Activated CD4-positive, alpha-beta memory T cell treated with anti-CD3 and anti-CD28 coated beads for 36 hours (primary cell): ENCODE data around the gene IL33. TPM values are rescaled to one million over a fixed set of nuclear protein-coding genes. Genes with fewer than 3 reads are reported as not detected.
"Not testable (repeated sequence)": the region's sequence is repeated elsewhere in the genome, so short reads cannot be mapped to it uniquely, and the experiment has no call there.

Experiments
- CTCF ChIA-PET: fragments of 350-600 bp; sonication (Branson Sonifier 250); formaldehyde crosslinking; loops from one replicate; lab custom pipeline; 2021; ENCODE audit warnings: antibody characterized with exemption, inconsistent platforms; lab: Charles Lee
- POLR2A ChIA-PET: fragments of 350-600 bp; sonication (Branson Sonifier 250); formaldehyde crosslinking; loops from one replicate; lab custom pipeline; 2021; ENCODE audit warnings: antibody characterized with exemption; lab: Charles Lee
- DNase-seq: peaks from one replicate; pipeline ENCODE4 v3.0.0-alpha.2; 2020
- H3K27ac Mint-ChIP-seq: one replicate; pipeline ENCODE4 v1.8.0; 2021; ENCODE audit warnings: mixed read lengths
- H3K27me3 Mint-ChIP-seq: one replicate; pipeline ENCODE4 v1.8.0; 2021; ENCODE audit warnings: mixed read lengths
- H3K36me3 Mint-ChIP-seq: one replicate; pipeline ENCODE4 v1.8.0; 2021; ENCODE audit warnings: mixed read lengths
- H3K4me1 Mint-ChIP-seq: one replicate; pipeline ENCODE4 v1.8.0; 2021; ENCODE audit warnings: low read depth, mixed read lengths
- H3K4me3 Mint-ChIP-seq: one replicate; pipeline ENCODE4 v1.8.0; 2021; ENCODE audit warnings: mild to moderate bottlenecking, mixed read lengths
- H3K9me3 Mint-ChIP-seq: one replicate; pipeline ENCODE4 v1.8.0; 2021; ENCODE audit warnings: mixed read lengths
- intact Hi-C: fragments of 100-400 bp; cut with micrococcal nuclease; formaldehyde crosslinking; loops from one replicate; pipeline ENCODE4 v1.15.1; 2023
- total RNA-seq, 2 experiments: library from RNA; stranded (reverse); gene quantifications; one replicate each; pipeline ENCODE4 v1.2.3, GENCODE V29; 2021

Gene IL33
- total RNA-seq, result not detected

- H3K27me3 Mint-ChIP-seq, result peaks cover 17% of the 10 kb centered on the region
- H3K4me1 Mint-ChIP-seq, result no peaks in the 10 kb centered on the region
- peaks cover 6% of the 10 kb centered on the region for H3K9me3 Mint-ChIP-seq
- ChIA-PET POLR2A (no interaction called here), CTCF (no interaction called here)
- intact Hi-C loops, result no loop called here
- H3K27ac Mint-ChIP-seq, result no peak within 1 kb of the TSS
- H3K36me3 Mint-ChIP-seq, result no peaks in the 10 kb centered on the region
- H3K4me3 Mint-ChIP-seq, result no peak within 1 kb of the TSS
- no peak for DNase-seq
Observed at GRCh38 chr9:6215562-6215961, at the start of gene IL33. Gene IL33, plus strand, starts transcription at chr9:6215807. Its CDS starts 25,888 bp downstream, at chr9:6241695.

GRCh38 chr9:6171667-6172066, 43.9 kb upstream of the IL33 start:
- H3K27me3 Mint-ChIP-seq, result peaks cover 6% of the 10 kb centered on the region
- no peak overlapping the region for H3K4me3 Mint-ChIP-seq
- H3K9me3 Mint-ChIP-seq, result peaks cover 32% of the 10 kb centered on the region
- no peaks in the 10 kb centered on the region for H3K36me3 Mint-ChIP-seq
- H3K27ac Mint-ChIP-seq, result no peak overlapping the region
- DNase-seq, result no peak
- H3K4me1 Mint-ChIP-seq, result no peaks in the 10 kb centered on the region
- intact Hi-C loops, result no loop called here
- ChIA-PET CTCF (no interaction called here), POLR2A (no interaction called here)

GRCh38 chr9:6173914-6174313, 41.7 kb upstream of the IL33 start:
- Mint-ChIP-seq H3K27ac (no peak overlapping the region), H3K4me3 (no peak overlapping the region), H3K36me3 (no peaks in the 10 kb centered on the region), H3K27me3 (peaks cover 6% of the 10 kb centered on the region), H3K9me3 (peaks cover 34% of the 10 kb centered on the region), H3K4me1 (no peaks in the 10 kb centered on the region)
- ChIA-PET POLR2A (no interaction called here), CTCF (interaction anchor here (0.9 kb wide), 1 partner anchor 21 kb away, joined by 3 read pairs; no protein-coding TSS in a partner anchor)
- DNase-seq, result no peak
- intact Hi-C loops, result no loop called here

GRCh38 chr9:6182549-6183226, 32.9 kb upstream of the IL33 start:
- H3K9me3 Mint-ChIP-seq, H3K27me3 Mint-ChIP-seq, intact Hi-C loops, DNase-seq, H3K4me3 Mint-ChIP-seq, H3K4me1 Mint-ChIP-seq, CTCF ChIA-PET, H3K27ac Mint-ChIP-seq, POLR2A ChIA-PET, H3K36me3 Mint-ChIP-seq: not testable (repeated sequence)

GRCh38 chr9:6183227-6183551, 32.4 kb upstream of the IL33 start:
- Mint-ChIP-seq H3K4me3 (no peak overlapping the region), H3K27me3 (peaks cover 2% of the 10 kb centered on the region), H3K9me3 (no peaks in the 10 kb centered on the region), H3K27ac (no peak overlapping the region), H3K36me3 (no peaks in the 10 kb centered on the region), H3K4me1 (no peaks in the 10 kb centered on the region)
- no peak for DNase-seq
- intact Hi-C loops, result no loop called here
- CTCF ChIA-PET, result no interaction called here
- POLR2A ChIA-PET, result no interaction called here

- Mint-ChIP-seq H3K27ac (no peak overlapping the region), H3K36me3 (no peaks in the 10 kb centered on the region), H3K27me3 (peaks cover 2% of the 10 kb centered on the region), H3K4me3 (no peak overlapping the region), H3K4me1 (no peaks in the 10 kb centered on the region), H3K9me3 (no peaks in the 10 kb centered on the region)
- no peak for DNase-seq
- CTCF ChIA-PET, result no interaction called here
- POLR2A ChIA-PET, result no interaction called here
- intact Hi-C loops, result no loop called here
Observed at GRCh38 chr9:6183627-6184026, 32.0 kb upstream of the IL33 start.

GRCh38 chr9:6184749-6185645, 30.6 kb upstream of the IL33 start:
- Mint-ChIP-seq H3K27me3 (peaks cover 7% of the 10 kb centered on the region), H3K4me3 (no peak overlapping the region), H3K27ac (no peak overlapping the region), H3K36me3 (no peaks in the 10 kb centered on the region), H3K4me1 (no peaks in the 10 kb centered on the region), H3K9me3 (no peaks in the 10 kb centered on the region)
- intact Hi-C loops, result no loop called here
- CTCF ChIA-PET, result no interaction called here
- no peak for DNase-seq
- POLR2A ChIA-PET, result no interaction called here

GRCh38 chr9:6186691-6187090, 28.9 kb upstream of the IL33 start:
- DNase-seq, result no peak
- no peaks in the 10 kb centered on the region for H3K4me1 Mint-ChIP-seq
- CTCF ChIA-PET, result no interaction called here
- no peak overlapping the region for H3K4me3 Mint-ChIP-seq
- no peaks in the 10 kb centered on the region for H3K36me3 Mint-ChIP-seq
- no peaks in the 10 kb centered on the region for H3K9me3 Mint-ChIP-seq
- intact Hi-C loops, result no loop called here
- no peak overlapping the region for H3K27ac Mint-ChIP-seq
- POLR2A ChIA-PET, result no interaction called here
- H3K27me3 Mint-ChIP-seq, result peaks cover 6% of the 10 kb centered on the region

- Mint-ChIP-seq H3K27ac (no peak overlapping the region), H3K36me3 (no peaks in the 10 kb centered on the region), H3K27me3 (peaks cover 5% of the 10 kb centered on the region), H3K9me3 (no peaks in the 10 kb centered on the region), H3K4me1 (no peaks in the 10 kb centered on the region), H3K4me3 (no peak overlapping the region)
- CTCF ChIA-PET, result no interaction called here
- intact Hi-C loops, result no loop called here
- POLR2A ChIA-PET, result no interaction called here
- DNase-seq, result no peak
Observed at GRCh38 chr9:6187272-6187671, 28.3 kb upstream of the IL33 start.

- DNase-seq, result no peak
- Mint-ChIP-seq H3K4me3 (no peak overlapping the region), H3K27ac (no peak overlapping the region), H3K36me3 (no peaks in the 10 kb centered on the region), H3K9me3 (no peaks in the 10 kb centered on the region), H3K27me3 (peaks cover 5% of the 10 kb centered on the region), H3K4me1 (no peaks in the 10 kb centered on the region)
- CTCF ChIA-PET, result no interaction called here
- intact Hi-C loops, result no loop called here
- POLR2A ChIA-PET, result no interaction called here
Observed at GRCh38 chr9:6188466-6188865, 27.1 kb upstream of the IL33 start.

- no peak for DNase-seq
- Mint-ChIP-seq H3K36me3 (no peaks in the 10 kb centered on the region), H3K4me3 (no peak overlapping the region), H3K27ac (no peak overlapping the region), H3K9me3 (no peaks in the 10 kb centered on the region), H3K27me3 (peaks cover 5% of the 10 kb centered on the region), H3K4me1 (no peaks in the 10 kb centered on the region)
- intact Hi-C loops, result no loop called here
- CTCF ChIA-PET, result no interaction called here
- POLR2A ChIA-PET, result no interaction called here
Observed at GRCh38 chr9:6188906-6189305, 26.7 kb upstream of the IL33 start.

- H3K36me3 Mint-ChIP-seq, result no peaks in the 10 kb centered on the region
- H3K4me3 Mint-ChIP-seq, result no peak overlapping the region
- ChIA-PET CTCF (interaction anchor here (0.8 to 1.8 kb wide), 3 partner anchors 21 to 114 kb away, joined by 3 to 7 read pairs (median 4); no protein-coding TSS in a partner anchor), POLR2A (no interaction called here)
- no peaks in the 10 kb centered on the region for H3K9me3 Mint-ChIP-seq
- no peaks in the 10 kb centered on the region for H3K4me1 Mint-ChIP-seq
- H3K27me3 Mint-ChIP-seq, result peaks cover 14% of the 10 kb centered on the region
- DNase-seq, result no peak
- intact Hi-C loops, result no loop called here
- H3K27ac Mint-ChIP-seq, result no peak overlapping the region
Observed at GRCh38 chr9:6194934-6195333, 20.7 kb upstream of the IL33 start.
